Posterior cingulate gyrus (tissue), 11 donors: ENCODE measurements around the gene PCDHB3.
"Not testable (repeated sequence)": the region's sequence is repeated elsewhere in the genome, so short reads cannot be mapped to it uniquely, and the experiment has no call there.

ENCODE experiments used
- DNase-seq, 10 donors: peaks; one replicate each; pipeline versions ENCODE4 v3.0.0 to v3.0.0-alpha.2; 2020 to 2021; ENCODE audit warnings: mixed read lengths in 3 of 10
- intact Hi-C: fragments of 100-400 bp; cut with DNase I; formaldehyde crosslinking; loops from one replicate; pipeline ENCODE4 v1.15.1; 2023

Gene PCDHB3

GRCh38 chr5:141135030-141135717 is 34.9 kb downstream of the PCDHB3 start, which contains the start of gene PCDHB5:
TSS of gene PCDHB5 (plus strand) at chr5:141135206. CDS start at chr5:141135435, 229 bp downstream.
- DNase-seq, result peak in 1 of 10 donors; percentile 33
- intact Hi-C loops, result no loop called here

GRCh38 chr5:141135718-141136266 is 35.5 kb downstream of the PCDHB3 start:
- intact Hi-C loops, result no loop called here
- no peak for DNase-seq

- intact Hi-C loops, result not testable (repeated sequence)
Observed at GRCh38 chr5:141137346-141137745, 37.1 kb downstream of the PCDHB3 start.

GRCh38 chr5:141149812-141150211 is 49.5 kb downstream of the PCDHB3 start, which contains the start of gene PCDHB6:
TSS of gene PCDHB6 (plus strand) at chr5:141150057. CDS start at chr5:141150258, 201 bp downstream.
- intact Hi-C loops, result no loop called here
- peak in 1 of 10 donors; percentile 67 for DNase-seq

More at GRCh38 chr5:141137346-141137745, 37.1 kb downstream of the PCDHB3 start:
- peak in 1 of 10 donors; percentile 77 for DNase-seq

GRCh38 chr5:141150224-141150992 is 50.1 kb downstream of the PCDHB3 start:
- DNase-seq, result no peak
- intact Hi-C loops, result no loop called here

- intact Hi-C loops, result no loop called here
- DNase-seq, result no peak
Observed at GRCh38 chr5:141150993-141151325, 50.7 kb downstream of the PCDHB3 start.

GRCh38 chr5:141151632-141152031 is 51.4 kb downstream of the PCDHB3 start:
- intact Hi-C loops, result not testable (repeated sequence)
- peak in 1 of 10 donors; percentile 56 for DNase-seq

GRCh38 chr5:141152096-141152495 is 51.8 kb downstream of the PCDHB3 start:
- intact Hi-C loops, result not testable (repeated sequence)

More at GRCh38 chr5:141152096-141152495, 51.8 kb downstream of the PCDHB3 start:
- DNase-seq, result peak in 1 of 10 donors; percentile 48
